ENCODE data around the gene ACTMAP. TPM values are rescaled to one million over a fixed set of nuclear protein-coding genes. Genes with fewer than 3 reads are reported as not detected.
A peak's percentile ranks its signal among the peaks of the same experiment; 100 is the strongest.

Gene ACTMAP
- total and polyA plus RNA-seq, 4 donors: 0.93 to 7.7 (median 3.0) TPM

- Histone ChIP-seq H3K4me1 (ENCODE audit: control insufficient read depth in 4 of 4, insufficient read depth in 4 of 4, low read length in 3 of 4) (peaks cover 0 to 9% (median 2%) of the 10 kb centered on the region in 4 donors), H3K27me3 (ENCODE audit: control insufficient read depth in 4 of 4, insufficient read depth in 4 of 4, low read length in 3 of 4) (no peaks in the 10 kb centered on the region), H3K9me3 (ENCODE audit: control insufficient read depth in 4 of 4, low read length in 3 of 4) (no peaks in the 10 kb centered on the region), H3K4me3 (ENCODE audit: low read depth in 1 of 3, low read length in 3 of 3) (no peak overlapping the region), H3K36me3 (ENCODE audit: control insufficient read depth in 4 of 4, insufficient read depth in 3 of 4, low read depth in 1 of 4, low read length in 3 of 4) (peaks cover 3 to 28% (median 7%) of the 10 kb centered on the region in 4 donors), H3K27ac (ENCODE audit: low read depth in 1 of 2, low read length in 2 of 2) (no peak overlapping the region), H3K9ac (ENCODE audit: low read depth in 1 of 2, low read length in 2 of 2) (no peak overlapping the region)
- 55% methylated on average over 5 of the region's 5 CpGs for WGBS
- TF ChIP-seq, protein P1, sequence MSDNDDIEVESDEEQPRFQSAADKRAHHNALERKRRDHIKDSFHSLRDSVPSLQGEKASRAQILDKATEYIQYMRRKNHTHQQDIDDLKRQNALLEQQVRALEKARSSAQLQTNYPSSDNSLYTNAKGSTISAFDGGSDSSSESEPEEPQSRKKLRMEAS (IDR thresholded peaks at IDR 0.05): no peak
- peak in 1 of 2 donors; percentile 75 for TF ChIP-seq RXRA (IDR thresholded peaks at IDR 0.05)
- TF ChIP-seq SP1 (IDR thresholded peaks at IDR 0.05): peak; percentile 46
- no peak for TF ChIP-seq CTCF (IDR thresholded peaks at IDR 0.05; ENCODE audit: low read depth, low read length, missing input control)
- TF ChIP-seq HNF4A (conservative IDR thresholded peaks at IDR 0.05): peak; percentile 19 to 81
- TF ChIP-seq RAD21 (IDR thresholded peaks at IDR 0.05): no peak
- TF ChIP-seq, protein P2, sequence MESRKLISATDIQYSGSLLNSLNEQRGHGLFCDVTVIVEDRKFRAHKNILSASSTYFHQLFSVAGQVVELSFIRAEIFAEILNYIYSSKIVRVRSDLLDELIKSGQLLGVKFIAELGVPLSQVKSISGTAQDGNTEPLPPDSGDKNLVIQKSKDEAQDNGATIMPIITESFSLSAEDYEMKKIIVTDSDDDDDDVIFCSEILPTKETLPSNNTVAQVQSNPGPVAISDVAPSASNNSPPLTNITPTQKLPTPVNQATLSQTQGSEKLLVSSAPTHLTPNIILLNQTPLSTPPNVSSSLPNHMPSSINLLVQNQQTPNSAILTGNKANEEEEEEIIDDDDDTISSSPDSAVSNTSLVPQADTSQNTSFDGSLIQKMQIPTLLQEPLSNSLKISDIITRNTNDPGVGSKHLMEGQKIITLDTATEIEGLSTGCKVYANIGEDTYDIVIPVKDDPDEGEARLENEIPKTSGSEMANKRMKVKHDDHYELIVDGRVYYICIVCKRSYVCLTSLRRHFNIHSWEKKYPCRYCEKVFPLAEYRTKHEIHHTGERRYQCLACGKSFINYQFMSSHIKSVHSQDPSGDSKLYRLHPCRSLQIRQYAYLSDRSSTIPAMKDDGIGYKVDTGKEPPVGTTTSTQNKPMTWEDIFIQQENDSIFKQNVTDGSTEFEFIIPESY (IDR thresholded peaks at IDR 0.05): no peak
- TF ChIP-seq JUND (IDR thresholded peaks at IDR 0.05): no peak
- TF ChIP-seq, protein P3, sequence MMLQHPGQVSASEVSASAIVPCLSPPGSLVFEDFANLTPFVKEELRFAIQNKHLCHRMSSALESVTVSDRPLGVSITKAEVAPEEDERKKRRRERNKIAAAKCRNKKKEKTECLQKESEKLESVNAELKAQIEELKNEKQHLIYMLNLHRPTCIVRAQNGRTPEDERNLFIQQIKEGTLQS (IDR thresholded peaks at IDR 0.05): no peak
- no peak for DNase-seq (ENCODE audit: low spot score)
Measured at GRCh38 chr19:40695881-40696280, 54.4 kb downstream of the ACTMAP start.

- H3K36me3 ChIP-seq (ENCODE audit: control insufficient read depth in 4 of 4, insufficient read depth in 3 of 4, low read depth in 1 of 4, low read length in 3 of 4): peaks cover 2 to 19% (median 4%) of the 10 kb centered on the region in 4 donors
- no peak overlapping the region for H3K9ac ChIP-seq (ENCODE audit: low read depth in 1 of 2, low read length in 2 of 2)
- TF ChIP-seq, protein P3 (IDR thresholded peaks at IDR 0.05): no peak
- TF ChIP-seq, protein P1 (IDR thresholded peaks at IDR 0.05): no peak
- TF ChIP-seq NR2F2 (IDR thresholded peaks at IDR 0.05) (no peak), JUND (IDR thresholded peaks at IDR 0.05) (no peak), FOXA1 (IDR thresholded peaks at IDR 0.05) (no peak)
- H3K9me3 ChIP-seq (ENCODE audit: control insufficient read depth in 4 of 4, low read length in 3 of 4): no peaks in the 10 kb centered on the region
- WGBS: 92% methylated on average over 4 of the region's 4 CpGs
- H3K4me3 ChIP-seq (ENCODE audit: low read depth in 1 of 3, low read length in 3 of 3): no peak overlapping the region
- DNase-seq (ENCODE audit: low spot score): no peak
- no peak overlapping the region for H3K27ac ChIP-seq (ENCODE audit: low read depth in 1 of 2, low read length in 2 of 2)
- no peaks in the 10 kb centered on the region for H3K27me3 ChIP-seq (ENCODE audit: control insufficient read depth in 4 of 4, insufficient read depth in 4 of 4, low read length in 3 of 4)
- peaks cover 0 to 15% (median 5%) of the 10 kb centered on the region in 4 donors for H3K4me1 ChIP-seq (ENCODE audit: control insufficient read depth in 4 of 4, insufficient read depth in 4 of 4, low read length in 3 of 4)
Measured at GRCh38 chr19:40693896-40694295, 56.4 kb downstream of the ACTMAP start.

DNA sequence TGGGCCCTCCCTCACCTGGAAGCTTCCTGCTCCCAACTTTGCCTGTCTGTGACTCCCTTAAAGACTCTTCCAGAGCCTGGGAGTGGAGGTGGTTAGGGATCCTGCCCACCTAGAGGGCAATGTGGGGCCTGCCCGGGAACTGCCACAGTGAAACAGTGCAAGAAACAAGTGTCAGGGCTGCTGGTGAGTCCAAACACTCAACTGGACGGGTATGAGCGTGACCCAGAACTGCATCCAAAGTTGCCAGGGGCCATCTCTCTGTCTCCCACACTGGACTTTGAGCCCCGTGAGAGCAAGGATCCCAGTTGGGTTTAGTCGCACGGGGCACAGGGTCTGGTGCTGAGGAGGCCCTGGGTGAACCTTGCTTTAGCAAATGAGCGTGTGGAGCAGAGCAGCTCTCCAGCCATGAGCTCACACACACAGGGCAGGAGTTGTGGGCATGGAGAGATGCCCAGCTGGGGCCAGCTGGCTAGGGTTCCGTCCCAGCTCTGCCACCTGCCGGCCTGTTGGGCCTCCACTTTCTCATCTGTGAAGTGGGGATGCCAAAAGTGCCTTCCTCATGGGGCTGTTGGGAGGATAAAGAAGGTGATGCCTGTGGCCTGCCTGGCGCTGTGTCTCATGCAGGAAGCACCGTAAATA lies 57.0 kb downstream of the ACTMAP start:
- 94% methylated on average over 11 of the region's 11 CpGs for WGBS
- no peak for DNase-seq (ENCODE audit: low spot score)
- Histone ChIP-seq H3K27me3 (ENCODE audit: control insufficient read depth in 4 of 4, insufficient read depth in 4 of 4, low read length in 3 of 4) (no peaks in the 10 kb centered on the region), H3K4me1 (ENCODE audit: control insufficient read depth in 4 of 4, insufficient read depth in 4 of 4, low read length in 3 of 4) (peaks cover 0 to 15% (median 5%) of the 10 kb centered on the region in 4 donors), H3K27ac (ENCODE audit: low read depth in 1 of 2, low read length in 2 of 2) (no peak overlapping the region), H3K4me3 (ENCODE audit: low read depth in 1 of 3, low read length in 3 of 3) (no peak overlapping the region), H3K9ac (ENCODE audit: low read depth in 1 of 2, low read length in 2 of 2) (no peak overlapping the region), H3K9me3 (ENCODE audit: control insufficient read depth in 4 of 4, low read length in 3 of 4) (no peaks in the 10 kb centered on the region), H3K36me3 (ENCODE audit: control insufficient read depth in 4 of 4, insufficient read depth in 3 of 4, low read depth in 1 of 4, low read length in 3 of 4) (peaks cover 2 to 19% (median 4%) of the 10 kb centered on the region in 4 donors)
- TF ChIP-seq CTCF (IDR thresholded peaks at IDR 0.05; ENCODE audit: low read depth, low read length, missing input control): no peak

All from liver (tissue), 9 donors.